K562 (cell line): ENCODE results near the gene TMC8.

ENCODE experiments used
- NRF1 ChIP-seq, 2 experiments: fragments of 450-650 bp; IDR thresholded peaks in 1 of 2; conservative IDR thresholded peaks in 1 of 2; 2 replicates each; pipeline ENCODE4 v1.6.1; 2014; ENCODE audit warnings: mild to moderate bottlenecking in 2 of 2
- TEAD2 ChIP-seq: fragments of 450-650 bp; IDR thresholded peaks from 2 replicates; pipeline ENCODE4 v1.6.1; 2016; ENCODE audit warnings: missing genetic modification characterization, control low read depth, missing compliant biosample characterization

- no peak for TF ChIP-seq NRF1 (conservative IDR thresholded peaks at IDR 0.05 in 1 of 2, IDR thresholded peaks at IDR 0.05 in 1 of 2)
- no peak for TF ChIP-seq TEAD2
Observed at GRCh38 chr17:78110363-78111015, 20.1 kb upstream of the TMC8 start.
